ENCODE data around the gene MESD. TPM values are rescaled to one million over a fixed set of nuclear protein-coding genes. Genes with fewer than 3 reads are reported as not detected.

The MESD gene
- total RNA-seq, 6 experiments from 2014 or later: 10.8 to 16.7 (median 14.6) TPM

GRCh38 chr15:80948651-80949292, 40.8 kb downstream of the MESD start:
- no peak overlapping the region for H3K4me3 ChIP-seq
- WGBS (ENCODE audit: insufficient coverage, low coverage, low lambda C conversion rate, missing lambda C conversion rate): 96% methylated on average over 5 of the region's 13 CpGs
- intact Hi-C loops (cut with DNase I): no loop called here
- DNase-seq: no peak
- peaks cover 0 to 35% (median 6%) of the 10 kb centered on the region in 4 donors for H3K36me3 ChIP-seq
- H3K9me3 ChIP-seq: no peaks in the 10 kb centered on the region
- no peak for TF ChIP-seq POLR2A (IDR thresholded peaks at IDR 0.05)
- no peak for TF ChIP-seq CTCF (IDR thresholded peaks at IDR 0.05)
- H3K4me1 ChIP-seq: no peaks in the 10 kb centered on the region
- H3K27me3 ChIP-seq: no peaks in the 10 kb centered on the region
- H3K27ac ChIP-seq: no peak overlapping the region
- no peak for ATAC-seq

GRCh38 chr15:80946576-80946975, 43.0 kb downstream of the MESD start:
- ATAC-seq: no peak
- Histone ChIP-seq H3K4me1 (no peaks in the 10 kb centered on the region), H3K4me3 (no peak overlapping the region), H3K27ac (no peak overlapping the region), H3K9me3 (no peaks in the 10 kb centered on the region), H3K27me3 (no peaks in the 10 kb centered on the region), H3K36me3 (peaks cover 0 to 33% (median 4%) of the 10 kb centered on the region in 4 donors)
- intact Hi-C loops (cut with DNase I): no loop called here
- TF ChIP-seq POLR2A (IDR thresholded peaks at IDR 0.05): no peak
- no peak for TF ChIP-seq CTCF (IDR thresholded peaks at IDR 0.05)
- no peak for DNase-seq
- WGBS (ENCODE audit: insufficient coverage, low coverage, low lambda C conversion rate, missing lambda C conversion rate): 90% methylated on average over 3 of the region's 8 CpGs

GRCh38 chr15:80945605-80946004, 44.0 kb downstream of the MESD start:
- Histone ChIP-seq H3K36me3 (peaks cover 0 to 28% (median 1%) of the 10 kb centered on the region in 4 donors), H3K27me3 (no peaks in the 10 kb centered on the region), H3K4me3 (no peak overlapping the region), H3K4me1 (no peaks in the 10 kb centered on the region), H3K9me3 (no peaks in the 10 kb centered on the region), H3K27ac (no peak overlapping the region)
- 86% methylated on average over 4 of the region's 5 CpGs for WGBS (ENCODE audit: insufficient coverage, low coverage, low lambda C conversion rate, missing lambda C conversion rate)
- ATAC-seq (no peak), DNase-seq (no peak)
- intact Hi-C loops (cut with DNase I): no loop called here
- TF ChIP-seq CTCF (IDR thresholded peaks at IDR 0.05): no peak
- TF ChIP-seq POLR2A (IDR thresholded peaks at IDR 0.05): no peak

- Histone ChIP-seq H3K27ac (no peak overlapping the region), H3K36me3 (peaks cover 0 to 28% (median 1%) of the 10 kb centered on the region in 4 donors), H3K27me3 (no peaks in the 10 kb centered on the region), H3K9me3 (no peaks in the 10 kb centered on the region), H3K4me3 (no peak overlapping the region), H3K4me1 (no peaks in the 10 kb centered on the region)
- DNase-seq: no peak
- intact Hi-C loops (cut with DNase I): no loop called here
- ATAC-seq: no peak
- TF ChIP-seq POLR2A (IDR thresholded peaks at IDR 0.05) (no peak), CTCF (IDR thresholded peaks at IDR 0.05) (no peak)
- no CpG with 5 or more reads among the region's 3 CpGs for WGBS (ENCODE audit: insufficient coverage, low coverage, low lambda C conversion rate, missing lambda C conversion rate)
These were observed 44.8 kb downstream of the MESD start for GRCh38 chr15:80944818-80945217.

All from right lobe of liver (tissue), 6 donors.